Right ventricle myocardium superior (tissue), 1 donor: ENCODE data around the gene AIMP2. TPM values are rescaled to one million over a fixed set of nuclear protein-coding genes. Genes with fewer than 3 reads are reported as not detected.
A peak's percentile ranks its signal among the peaks of the same experiment; 100 is the strongest.
"Not testable (repeated sequence)": the region's sequence is repeated elsewhere in the genome, so short reads cannot be mapped to it uniquely, and the experiment has no call there.

Source experiments
- ATAC-seq: fragments of 200-7000 bp; cut with Tn5 transposase; one replicate; pipeline ENCODE4 v1.9.1; 2020; ENCODE audit warnings: mild to moderate bottlenecking; ENCODE audit not compliant: poor library complexity
- DNase-seq: peaks from one replicate; pipeline ENCODE4 v3.0.0-alpha.2; 2020
- intact Hi-C: fragments of 100-400 bp; cut with DNase I; formaldehyde crosslinking; loops from one replicate; pipeline ENCODE4 v1.11.2; 2022
- long read RNA-seq: library from polyadenylated mRNA; unstranded; transcript quantifications from one replicate; pipeline ENCODE4 v2.0.0, GENCODE V29; 2021
- total RNA-seq: library from RNA; stranded (reverse); fragmentation: NEBNext Ultra II Directional; extraction: Animal tissue kit (Norgen Biotek cat#: 25700); gene quantifications from one replicate; pipeline ENCODE4 v1.2.1, GENCODE V29; 2021
- donor health status: DM: no; HTN: yes; CAD: no; lungs with severe emphysema.

AIMP2 gene
- total RNA-seq, result 56.3 TPM
- long read RNA-seq, transcript AIMP2-201 (4 exons, 1,225 nt), result major isoform, 69 of 83 reads
- long read RNA-seq, partial matches to known transcripts, result 2 of 83 reads
- long read RNA-seq, other reads (novel, unspliced or antisense), result 12 of 83 reads

- ATAC-seq, result peak; percentile 98
- intact Hi-C loops, result no loop called here
- DNase-seq, result peak; percentile 98
These were observed at the start of gene AIMP2, which contains the start of gene PMS2 for GRCh38 chr7:6008668-6009611. Gene AIMP2 (plus strand): TSS chr7:6009272. CDS start chr7:6009364, 92 bp downstream. Gene PMS2 (minus strand): TSS chr7:6009049. CDS start chr7:6009019, 30 bp downstream.

- intact Hi-C loops, ATAC-seq: not testable (repeated sequence)
These were observed 45.9 kb upstream of the AIMP2 start for GRCh38 chr7:5963205-5963604.

GRCh38 chr7:5963810-5964209, 45.3 kb upstream of the AIMP2 start:
- intact Hi-C loops, ATAC-seq, DNase-seq: not testable (repeated sequence)

More at GRCh38 chr7:5963205-5963604, 45.9 kb upstream of the AIMP2 start:
- DNase-seq, result not testable (repeated sequence)

- DNase-seq, intact Hi-C loops: not testable (repeated sequence)
- peak; percentile 72 for ATAC-seq
These were observed 38.6 kb upstream of the AIMP2 start, which contains the start of gene RSPH10B for GRCh38 chr7:5970347-5970911. Gene RSPH10B (minus strand): TSS chr7:5970689. CDS start chr7:5967116, 3,573 bp downstream.

GRCh38 chr7:5973580-5973979, 35.5 kb upstream of the AIMP2 start:
- intact Hi-C loops, DNase-seq, ATAC-seq: not testable (repeated sequence)

GRCh38 chr7:5979680-5980314, 29.3 kb upstream of the AIMP2 start:
- ATAC-seq, DNase-seq, intact Hi-C loops: not testable (repeated sequence)

GRCh38 chr7:5987061-5987460, 22.0 kb upstream of the AIMP2 start:
- DNase-seq, intact Hi-C loops, ATAC-seq: not testable (repeated sequence)

- intact Hi-C loops, result loop anchor here (10.0 kb wide), 1 partner anchor 437 kb away; no protein-coding TSS in a partner anchor
- DNase-seq (no peak), ATAC-seq (peak; percentile 79)
These were observed 11.8 kb upstream of the AIMP2 start for GRCh38 chr7:5997210-5997808.

- DNase-seq (no peak), ATAC-seq (no peak)
- intact Hi-C loops, result no loop called here
These were observed 1.7 kb upstream of the AIMP2 start for GRCh38 chr7:6007386-6007785.

- ATAC-seq, DNase-seq, intact Hi-C loops: not testable (repeated sequence)
These were observed 1.1 kb upstream of the AIMP2 start for GRCh38 chr7:6007835-6008590.

- intact Hi-C loops, DNase-seq, ATAC-seq: not testable (repeated sequence)
These were observed 1.3 kb downstream of the AIMP2 start for GRCh38 chr7:6010370-6010769.

- DNase-seq (no peak), ATAC-seq (no peak)
- intact Hi-C loops, result no loop called here
These were observed 2.5 kb downstream of the AIMP2 start for GRCh38 chr7:6011541-6011940.

- intact Hi-C loops, result no loop called here
- DNase-seq (no peak), ATAC-seq (no peak)
These were observed 3.5 kb downstream of the AIMP2 start for GRCh38 chr7:6012355-6013104.

- DNase-seq (peak; percentile 85), ATAC-seq (peak; percentile 82)
- intact Hi-C loops, result no loop called here
These were observed 7.0 kb downstream of the AIMP2 start for GRCh38 chr7:6015917-6016652.

GRCh38 chr7:6016653-6016966, 7.5 kb downstream of the AIMP2 start:
- intact Hi-C loops, result no loop called here
- no peak for DNase-seq
- no peak for ATAC-seq
